ENCODE data around the gene GMCL2. TPM values are rescaled to one million over a fixed set of nuclear protein-coding genes. Genes with fewer than 3 reads are reported as not detected.

GMCL2 gene
- total and polyA plus RNA-seq, 8 donors, result not detected

DNA sequence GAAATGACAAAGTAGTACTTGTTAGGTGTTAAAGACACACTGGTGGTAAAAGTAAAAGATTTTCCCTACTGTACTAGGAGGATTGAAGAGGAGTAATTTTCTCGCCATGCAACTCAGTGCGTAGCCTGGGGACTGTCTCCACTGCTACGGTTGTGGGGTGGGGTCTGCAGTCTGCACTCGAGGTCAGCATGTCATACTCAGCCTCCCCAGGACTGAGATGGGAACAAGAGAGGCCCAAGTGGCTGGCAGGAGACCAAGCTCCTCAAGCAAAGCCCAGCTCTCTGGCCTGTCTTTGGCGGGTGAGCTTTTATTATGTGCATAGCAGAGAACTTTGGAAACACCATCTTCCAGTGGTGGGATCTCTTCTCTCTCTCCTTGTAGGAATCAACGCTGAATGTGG, 43.9 kb downstream of the GMCL2 start:
- FAIRE-seq (no peak), DNase-seq (no peak), ATAC-seq (no peak)
- no peaks in the 10 kb centered on the region for H3K9me3 ChIP-seq
- H3K4me3 ChIP-seq, result no peak overlapping the region
- TF ChIP-seq, protein P1, sequence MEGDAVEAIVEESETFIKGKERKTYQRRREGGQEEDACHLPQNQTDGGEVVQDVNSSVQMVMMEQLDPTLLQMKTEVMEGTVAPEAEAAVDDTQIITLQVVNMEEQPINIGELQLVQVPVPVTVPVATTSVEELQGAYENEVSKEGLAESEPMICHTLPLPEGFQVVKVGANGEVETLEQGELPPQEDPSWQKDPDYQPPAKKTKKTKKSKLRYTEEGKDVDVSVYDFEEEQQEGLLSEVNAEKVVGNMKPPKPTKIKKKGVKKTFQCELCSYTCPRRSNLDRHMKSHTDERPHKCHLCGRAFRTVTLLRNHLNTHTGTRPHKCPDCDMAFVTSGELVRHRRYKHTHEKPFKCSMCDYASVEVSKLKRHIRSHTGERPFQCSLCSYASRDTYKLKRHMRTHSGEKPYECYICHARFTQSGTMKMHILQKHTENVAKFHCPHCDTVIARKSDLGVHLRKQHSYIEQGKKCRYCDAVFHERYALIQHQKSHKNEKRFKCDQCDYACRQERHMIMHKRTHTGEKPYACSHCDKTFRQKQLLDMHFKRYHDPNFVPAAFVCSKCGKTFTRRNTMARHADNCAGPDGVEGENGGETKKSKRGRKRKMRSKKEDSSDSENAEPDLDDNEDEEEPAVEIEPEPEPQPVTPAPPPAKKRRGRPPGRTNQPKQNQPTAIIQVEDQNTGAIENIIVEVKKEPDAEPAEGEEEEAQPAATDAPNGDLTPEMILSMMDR (IDR thresholded peaks at IDR 0.05), result no peak
- intact Hi-C loops (cut with DNase I), result no loop called here
- WGBS, 2 donors, result 84 to 93% methylated on average over 6 of the region's 6 CpGs
- H3K27me3 ChIP-seq, result no peaks in the 10 kb centered on the region
- H3K36me3 ChIP-seq, result peaks cover 0 to 46% (median 10%) of the 10 kb centered on the region in 3 donors
- no peak overlapping the region for H3K27ac ChIP-seq
- no peaks in the 10 kb centered on the region for H3K4me1 ChIP-seq

DNA sequence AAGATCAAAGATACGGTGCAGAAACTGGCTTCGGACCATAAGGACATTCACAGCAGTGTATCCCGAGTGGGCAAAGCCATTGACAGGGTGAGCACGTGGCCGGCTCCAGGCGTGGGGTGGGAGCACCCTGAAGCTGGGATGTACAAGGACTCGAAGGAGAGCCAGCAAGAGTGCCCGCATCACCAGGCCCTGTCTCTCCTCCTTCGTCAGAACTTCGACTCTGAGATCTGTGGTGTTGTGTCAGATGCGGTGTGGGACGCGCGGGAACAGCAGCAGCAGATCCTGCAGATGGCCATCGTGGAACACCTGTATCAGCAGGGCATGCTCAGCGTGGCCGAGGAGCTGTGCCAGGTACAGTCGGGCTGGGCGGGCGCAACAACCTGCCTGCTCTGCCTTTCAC, 44.5 kb downstream of the GMCL2 start:
- no peak overlapping the region for H3K27ac ChIP-seq
- H3K27me3 ChIP-seq, result no peaks in the 10 kb centered on the region
- intact Hi-C loops (cut with DNase I), result no loop called here
- no peak for ATAC-seq
- H3K4me3 ChIP-seq, result no peak overlapping the region
- no peaks in the 10 kb centered on the region for H3K9me3 ChIP-seq
- no peaks in the 10 kb centered on the region for H3K4me1 ChIP-seq
- 82 to 86% methylated on average over 20 of the region's 20 CpGs for WGBS, 2 donors
- no peak for FAIRE-seq
- TF ChIP-seq, protein P1 (IDR thresholded peaks at IDR 0.05), result no peak
- peaks cover 0 to 41% (median 8%) of the 10 kb centered on the region in 3 donors for H3K36me3 ChIP-seq
- DNase-seq, result no peak

DNA sequence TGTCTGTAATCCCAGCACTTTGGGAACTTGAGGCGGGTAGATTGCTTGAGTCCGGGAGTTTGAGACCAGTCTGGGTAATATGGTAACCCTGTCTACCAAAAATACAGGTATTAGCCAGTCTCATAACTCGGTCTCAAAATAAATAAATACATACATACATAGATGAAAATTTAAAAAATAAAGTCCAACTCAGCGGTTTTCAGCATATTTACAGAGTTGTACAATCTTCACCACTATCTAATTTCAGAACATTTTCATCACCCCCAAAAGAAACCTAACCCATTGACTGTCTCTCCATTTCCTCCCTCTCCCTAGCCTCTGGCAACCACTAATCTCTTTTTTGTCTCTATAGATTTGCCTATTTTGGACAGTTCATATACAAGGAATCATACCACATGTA, 45.6 kb downstream of the GMCL2 start:
- FAIRE-seq (no peak), DNase-seq (no peak), ATAC-seq (no peak)
- Histone ChIP-seq H3K4me3 (no peak overlapping the region), H3K9me3 (no peaks in the 10 kb centered on the region), H3K27ac (no peak overlapping the region), H3K27me3 (no peaks in the 10 kb centered on the region), H3K4me1 (no peaks in the 10 kb centered on the region), H3K36me3 (peaks cover 0 to 36% (median 0%) of the 10 kb centered on the region in 3 donors)
- intact Hi-C loops (cut with DNase I), result no loop called here
- TF ChIP-seq, protein P1 (IDR thresholded peaks at IDR 0.05), result no peak
- 96 to 98% methylated on average over 4 of the region's 4 CpGs for WGBS, 2 donors

DNA sequence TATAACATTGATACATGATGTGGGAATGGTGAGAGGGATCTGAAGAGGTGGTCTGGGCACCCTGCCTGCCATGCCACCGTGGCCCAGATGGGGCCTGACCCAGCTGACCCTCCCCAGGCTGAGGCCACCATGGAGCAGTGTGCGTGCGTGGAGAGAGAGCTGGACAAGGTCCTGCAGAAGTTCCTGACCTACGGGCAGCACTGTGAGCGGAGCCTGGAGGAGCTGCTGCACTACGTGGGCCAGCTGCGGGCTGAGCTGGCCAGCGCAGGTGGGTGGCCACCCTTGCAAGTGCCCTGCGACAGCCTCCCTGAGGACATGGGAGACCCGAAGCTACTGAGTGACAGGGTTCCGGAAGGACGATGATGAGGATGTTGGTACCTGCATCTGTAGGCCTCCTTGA, 49.2 kb downstream of the GMCL2 start:
- TF ChIP-seq, protein P1 (IDR thresholded peaks at IDR 0.05), result no peak
- Histone ChIP-seq H3K27ac (no peak overlapping the region), H3K4me3 (no peak overlapping the region), H3K36me3 (peaks cover 0 to 12% (median 0%) of the 10 kb centered on the region in 3 donors), H3K9me3 (no peaks in the 10 kb centered on the region), H3K4me1 (peaks cover 0 to 3% (median 0%) of the 10 kb centered on the region in 3 donors), H3K27me3 (no peaks in the 10 kb centered on the region)
- WGBS, 2 donors, result 90 to 93% methylated on average over 12 of the region's 12 CpGs
- DNase-seq, result peak in 1 of 6 donors; percentile 37
- no peak for ATAC-seq
- no peak for FAIRE-seq
- intact Hi-C loops (cut with DNase I), result no loop called here

DNA sequence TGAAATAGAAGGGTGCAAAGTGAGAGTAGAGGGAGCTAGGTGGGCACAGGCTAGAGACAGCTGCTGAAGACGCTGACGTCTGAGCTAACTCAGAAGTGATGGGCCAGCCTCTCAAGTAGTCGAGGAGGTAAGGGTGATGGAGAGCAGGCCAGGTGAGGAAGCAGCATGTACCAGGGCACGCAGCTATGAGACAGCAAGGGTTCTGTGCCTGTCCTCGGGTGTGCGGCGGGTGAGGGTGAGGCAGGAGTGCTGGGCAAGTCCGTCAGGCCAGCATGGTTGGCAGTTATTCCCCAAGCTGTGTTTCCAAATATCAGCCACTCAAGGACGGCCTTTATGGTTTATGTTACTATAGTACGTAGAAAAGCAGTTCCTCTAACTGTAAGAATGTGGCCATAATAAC, 50.2 kb downstream of the GMCL2 start:
- no peaks in the 10 kb centered on the region for H3K9me3 ChIP-seq
- TF ChIP-seq, protein P1 (IDR thresholded peaks at IDR 0.05), result no peak
- no peak overlapping the region for H3K27ac ChIP-seq
- DNase-seq, result no peak
- peaks cover 3% of the 10 kb centered on the region in 3 donors for H3K4me1 ChIP-seq
- ATAC-seq, result no peak
- H3K36me3 ChIP-seq, result peaks cover 0 to 7% (median 0%) of the 10 kb centered on the region in 3 donors
- H3K4me3 ChIP-seq, result no peak overlapping the region
- no peaks in the 10 kb centered on the region for H3K27me3 ChIP-seq
- intact Hi-C loops (cut with DNase I), result no loop called here
- WGBS, 2 donors, result 81 to 86% methylated on average over 10 of the region's 10 CpGs
- FAIRE-seq, result no peak

Other genes starting within 250 kb of the GMCL2 start
- gene PROP1, start 191.1 kb downstream of the GMCL2 start, total RNA-seq, result not detected
- gene PROP1, start 191.1 kb downstream of the GMCL2 start, polyA plus RNA-seq, result not detected
- gene N4BP3, start 73.8 kb downstream of the GMCL2 start, total RNA-seq, result 1 to 10 TPM in 1 of 6 donors, under 1 TPM in 5; 0.23 to 1.1 (median 0.47) TPM
- gene N4BP3, start 73.8 kb downstream of the GMCL2 start, polyA plus RNA-seq, result 1 to 10 TPM in 1 of 2 donors, under 1 TPM in 1; 0.75 to 1.1 TPM
- 10 to 100 TPM; 12.1 to 21.7 (median 17.4) TPM for gene RMND5B, start 56.4 kb downstream of the GMCL2 start, total RNA-seq
- gene RMND5B, start 56.4 kb downstream of the GMCL2 start, polyA plus RNA-seq, result 10 to 100 TPM; 26.4 to 29.8 TPM
- 10 to 100 TPM; 34.6 to 65.6 (median 53.9) TPM for gene NHP2, start 33.5 kb downstream of the GMCL2 start, total RNA-seq
- 10 to 100 TPM; 50.7 to 84.7 TPM for gene NHP2, start 33.5 kb downstream of the GMCL2 start, polyA plus RNA-seq
- gene HNRNPAB, start 17.2 kb upstream of the GMCL2 start, total RNA-seq, result 10 to 100 TPM; 24.5 to 61.6 (median 44.8) TPM
- gene HNRNPAB, start 17.2 kb upstream of the GMCL2 start, polyA plus RNA-seq, result 10 to 100 TPM; 47.0 to 52.7 TPM
- 10 to 100 TPM; 29.3 to 60.3 (median 35.9) TPM for gene PHYKPL, start 45.4 kb upstream of the GMCL2 start, total RNA-seq
- gene PHYKPL, start 45.4 kb upstream of the GMCL2 start, polyA plus RNA-seq, result 10 to 100 TPM; 78.9 to 83.5 TPM